Mesendoderm (in vitro differentiated cells): ENCODE data around the gene TBK1.

ENCODE experiments used
- DNase-seq: peaks from one replicate; pipeline ENCODE4 v3.0.0; 2013
- H2AK5ac ChIP-seq: 2 replicates; pipeline ENCODE4 v1.6.1; 2013; ENCODE audit warnings: low read length, inconsistent platforms
- H2BK120ac ChIP-seq: 2 replicates; pipeline ENCODE4 v1.6.1; 2013; ENCODE audit warnings: low read depth, mild to moderate bottlenecking, low read length, moderate library complexity, mixed read lengths
- H2BK15ac ChIP-seq: replicated peaks from 2 replicates; pipeline ENCODE4 v1.6.1; 2013; ENCODE audit warnings: low read depth, mild to moderate bottlenecking, moderate library complexity
- H2BK5ac ChIP-seq: 2 replicates; pipeline ENCODE4 v1.6.1; 2013; ENCODE audit warnings: low read length, inconsistent platforms
- H3K18ac ChIP-seq: 2 replicates; pipeline ENCODE4 v1.6.1; 2013; ENCODE audit warnings: mild to moderate bottlenecking, low read length, mixed read lengths
- H3K23ac ChIP-seq: one replicate; pipeline ENCODE4 v1.6.1; 2013; ENCODE audit warnings: low read length
- H3K27ac ChIP-seq: 2 replicates; pipeline ENCODE4 v1.5.1; 2013; ENCODE audit warnings: low read depth, mild to moderate bottlenecking, inconsistent platforms, low read length, moderate library complexity
- H3K27me3 ChIP-seq: 2 replicates; pipeline ENCODE4 v1.6.1; 2013; ENCODE audit warnings: low read length, control low read depth, mild to moderate bottlenecking, inconsistent platforms; ENCODE audit not compliant: insufficient read depth, poor library complexity
- H3K36me3 ChIP-seq: 2 replicates; pipeline ENCODE4 v1.6.1; 2013; ENCODE audit warnings: low read length, inconsistent platforms; ENCODE audit not compliant: control insufficient read depth, insufficient read depth
- H3K4ac ChIP-seq: one replicate; pipeline ENCODE4 v1.6.1; 2013; ENCODE audit warnings: low read depth, mild to moderate bottlenecking, low read length, moderate library complexity
- H3K4me1 ChIP-seq: 2 replicates; pipeline ENCODE4 v1.6.1; 2013; ENCODE audit warnings: low read depth, low read length, inconsistent platforms; ENCODE audit not compliant: control insufficient read depth
- H3K4me2 ChIP-seq: 2 replicates; pipeline ENCODE4 v1.6.1; 2013; ENCODE audit warnings: low read length
- H3K4me3 ChIP-seq: 2 replicates; pipeline ENCODE4 v1.5.1; 2013; ENCODE audit warnings: mild to moderate bottlenecking, low read length
- H3K56ac ChIP-seq: one replicate; pipeline ENCODE4 v1.6.1; 2013; ENCODE audit warnings: low read length
- H3K79me1 ChIP-seq: 2 replicates; pipeline ENCODE4 v1.6.1; 2013; ENCODE audit warnings: low read length, inconsistent platforms
- H3K79me2 ChIP-seq: 2 replicates; pipeline ENCODE4 v1.6.1; 2013; ENCODE audit warnings: mild to moderate bottlenecking, low read length; ENCODE audit not compliant: control insufficient read depth, insufficient read depth
- H3K9ac ChIP-seq: 2 replicates; pipeline ENCODE4 v1.6.1; 2013; ENCODE audit warnings: low read length, inconsistent platforms
- H4K5ac ChIP-seq: one replicate; pipeline ENCODE4 v1.6.1; 2013; ENCODE audit warnings: low read length
- H4K8ac ChIP-seq: one replicate; pipeline ENCODE4 v1.6.1; 2013; ENCODE audit warnings: low read depth, mild to moderate bottlenecking, control low read depth, low read length, moderate library complexity
- WGBS: extraction: QIAGEN DNeasy Blood & Tissue Kit; methylation state at CpG from one replicate; pipeline ENCODE4 v1.1.7; 2013; ENCODE audit warnings: low lambda C conversion rate, missing lambda C conversion rate; ENCODE audit not compliant: insufficient coverage; ENCODE audit errors: extremely low coverage; 5-methylcytosine and 5-hydroxymethylcytosine counted together

Gene TBK1

DNA sequence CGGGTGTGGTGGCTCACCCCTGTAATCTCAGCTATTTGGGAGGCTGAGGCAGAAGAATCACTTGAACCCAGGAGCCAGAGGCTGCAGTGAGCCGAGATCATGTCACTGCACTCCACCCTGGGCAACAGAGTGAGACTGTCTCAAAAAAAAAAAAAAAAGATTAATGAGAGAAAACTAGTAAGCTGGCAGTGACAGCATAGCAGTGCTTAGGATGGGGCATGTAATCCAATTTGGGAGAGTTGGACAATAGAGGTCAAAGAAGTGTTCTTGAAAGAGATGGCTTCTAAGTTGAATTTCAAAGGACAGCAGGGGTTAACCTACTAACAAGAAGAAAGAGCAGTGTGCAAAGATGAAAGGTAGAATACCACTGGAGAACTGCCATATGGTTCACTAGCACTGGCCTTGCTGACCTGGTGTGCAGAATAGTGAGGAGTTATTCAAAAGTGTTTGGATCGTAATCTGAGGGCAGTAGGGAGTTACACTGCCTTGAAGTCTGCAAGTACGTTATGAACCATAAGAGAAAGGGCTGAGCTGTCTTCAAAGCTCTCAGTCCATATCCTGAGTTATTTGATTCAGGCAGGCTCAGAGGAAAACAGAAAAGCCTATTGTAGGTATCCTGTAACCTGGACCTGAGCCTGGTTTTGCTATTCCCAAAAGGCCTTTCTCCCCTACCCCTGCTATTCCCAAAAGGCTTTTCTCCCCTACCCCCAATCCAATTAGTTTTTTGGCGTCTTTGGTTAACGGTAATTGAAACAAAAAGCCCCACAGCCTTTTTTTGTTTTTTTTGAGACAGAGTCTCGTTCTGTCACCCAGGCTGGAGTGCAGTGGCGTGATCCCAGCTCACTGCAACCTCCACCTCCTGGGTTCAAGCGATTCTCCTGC is 44.3 kb upstream of the TBK1 start:
- Histone ChIP-seq H2BK15ac (no peak overlapping the region), H3K56ac (peak overlapping the region; percentile 6), H3K27ac (no peak overlapping the region), H2BK5ac (no peak overlapping the region), H3K18ac (no peak overlapping the region), H4K8ac (no peak overlapping the region), H3K4me3 (no peak overlapping the region), H2BK120ac (no peak overlapping the region), H3K4ac (no peak overlapping the region), H2AK5ac (no peak overlapping the region), H3K23ac (no peak overlapping the region), H3K79me2 (peaks cover 42% of the 10 kb centered on the region), H3K36me3 (peaks cover 1% of the 10 kb centered on the region), H3K4me2 (no peak overlapping the region), H4K5ac (no peak overlapping the region), H3K27me3 (no peaks in the 10 kb centered on the region), H3K79me1 (no peaks in the 10 kb centered on the region), H3K4me1 (no peaks in the 10 kb centered on the region), H3K9ac (no peak overlapping the region)
- peak; percentile 4 for DNase-seq
- WGBS, result no CpG with 5 or more reads among the region's 9 CpGs

GRCh38 chr12:64411427-64411826 is 40.5 kb upstream of the TBK1 start:
- Histone ChIP-seq H4K5ac (no peak overlapping the region), H3K4me3 (no peak overlapping the region), H3K36me3 (peaks cover 1% of the 10 kb centered on the region), H2BK120ac (no peak overlapping the region), H3K56ac (no peak overlapping the region), H3K79me1 (peaks cover 2% of the 10 kb centered on the region), H2BK5ac (no peak overlapping the region), H3K4ac (no peak overlapping the region), H3K9ac (no peak overlapping the region), H3K79me2 (peaks cover 26% of the 10 kb centered on the region), H3K23ac (no peak overlapping the region), H2AK5ac (no peak overlapping the region), H3K18ac (no peak overlapping the region), H3K27me3 (no peaks in the 10 kb centered on the region), H3K27ac (no peak overlapping the region), H3K4me1 (no peaks in the 10 kb centered on the region), H2BK15ac (no peak overlapping the region), H3K4me2 (no peak overlapping the region), H4K8ac (no peak overlapping the region)
- no peak for DNase-seq
- WGBS, result no CpG with 5 or more reads among the region's 2 CpGs

- no peak for DNase-seq
Observed at GRCh38 chr12:64412459-64412858, 39.5 kb upstream of the TBK1 start.

GRCh38 chr12:64413884-64414283 is 38.0 kb upstream of the TBK1 start:
- H3K36me3 ChIP-seq, result peaks cover 1% of the 10 kb centered on the region
- no peak overlapping the region for H3K9ac ChIP-seq
- no peak overlapping the region for H3K56ac ChIP-seq
- no peak overlapping the region for H2AK5ac ChIP-seq
- no peaks in the 10 kb centered on the region for H3K27me3 ChIP-seq
- no peak overlapping the region for H4K5ac ChIP-seq
- DNase-seq, result no peak
- H3K79me2 ChIP-seq, result peaks cover 3% of the 10 kb centered on the region
- no peak overlapping the region for H2BK15ac ChIP-seq
- H3K4me1 ChIP-seq, result no peaks in the 10 kb centered on the region
- no peak overlapping the region for H3K27ac ChIP-seq
- no peak overlapping the region for H3K4ac ChIP-seq
- H4K8ac ChIP-seq, result no peak overlapping the region
- no peak overlapping the region for H3K23ac ChIP-seq
- H3K4me2 ChIP-seq, result no peak overlapping the region
- no peak overlapping the region for H3K4me3 ChIP-seq
- H3K79me1 ChIP-seq, result peaks cover 2% of the 10 kb centered on the region
- H2BK5ac ChIP-seq, result no peak overlapping the region
- no peak overlapping the region for H3K18ac ChIP-seq
- no peak overlapping the region for H2BK120ac ChIP-seq
- WGBS, result no CpG with 5 or more reads among the region's 2 CpGs

More at GRCh38 chr12:64412459-64412858, 39.5 kb upstream of the TBK1 start:
- no peak overlapping the region for H2BK15ac ChIP-seq
- no peak overlapping the region for H3K4me2 ChIP-seq
- H3K79me1 ChIP-seq, result peaks cover 2% of the 10 kb centered on the region
- H2AK5ac ChIP-seq, result no peak overlapping the region
- no peak overlapping the region for H2BK5ac ChIP-seq
- no peak overlapping the region for H3K56ac ChIP-seq
- no peak overlapping the region for H3K4ac ChIP-seq
- H3K36me3 ChIP-seq, result peaks cover 1% of the 10 kb centered on the region
- H3K27ac ChIP-seq, result no peak overlapping the region
- no peak overlapping the region for H3K18ac ChIP-seq
- H3K27me3 ChIP-seq, result no peaks in the 10 kb centered on the region
- H3K4me3 ChIP-seq, result no peak overlapping the region
- no peak overlapping the region for H4K5ac ChIP-seq
- no CpG with 5 or more reads among the region's 2 CpGs for WGBS
- no peak overlapping the region for H3K23ac ChIP-seq
- no peaks in the 10 kb centered on the region for H3K4me1 ChIP-seq
- H3K79me2 ChIP-seq, result peaks cover 16% of the 10 kb centered on the region
- no peak overlapping the region for H2BK120ac ChIP-seq
- H3K9ac ChIP-seq, result no peak overlapping the region
- H4K8ac ChIP-seq, result no peak overlapping the region

- Histone ChIP-seq H3K36me3 (peaks cover 2% of the 10 kb centered on the region), H3K18ac (no peak overlapping the region), H3K9ac (no peak overlapping the region), H4K8ac (no peak overlapping the region), H2BK5ac (no peak overlapping the region), H2BK15ac (no peak overlapping the region), H3K4me3 (no peak overlapping the region), H4K5ac (no peak overlapping the region), H2AK5ac (no peak overlapping the region), H3K79me1 (peaks cover 2% of the 10 kb centered on the region), H2BK120ac (no peak overlapping the region), H3K27ac (no peak overlapping the region), H3K4me1 (no peaks in the 10 kb centered on the region), H3K27me3 (no peaks in the 10 kb centered on the region), H3K4ac (no peak overlapping the region), H3K79me2 (no peaks in the 10 kb centered on the region), H3K4me2 (no peak overlapping the region), H3K56ac (no peak overlapping the region), H3K23ac (no peak overlapping the region)
- no peak for DNase-seq
Observed at GRCh38 chr12:64418209-64418608, 33.7 kb upstream of the TBK1 start.

GRCh38 chr12:64419696-64420095 is 32.2 kb upstream of the TBK1 start:
- H2BK5ac ChIP-seq, result no peak overlapping the region
- WGBS, result no CpG with 5 or more reads among the region's 3 CpGs
- no peak overlapping the region for H3K4ac ChIP-seq
- H2AK5ac ChIP-seq, result no peak overlapping the region
- H3K4me3 ChIP-seq, result no peak overlapping the region
- H3K36me3 ChIP-seq, result peaks cover 2% of the 10 kb centered on the region
- H3K18ac ChIP-seq, result no peak overlapping the region
- H3K23ac ChIP-seq, result no peak overlapping the region
- H3K4me1 ChIP-seq, result no peaks in the 10 kb centered on the region
- H3K79me1 ChIP-seq, result peaks cover 2% of the 10 kb centered on the region
- H3K4me2 ChIP-seq, result no peak overlapping the region
- no peak overlapping the region for H2BK120ac ChIP-seq
- H3K56ac ChIP-seq, result no peak overlapping the region
- no peak overlapping the region for H2BK15ac ChIP-seq
- no peak overlapping the region for H4K8ac ChIP-seq
- no peaks in the 10 kb centered on the region for H3K79me2 ChIP-seq
- no peak for DNase-seq
- H3K27me3 ChIP-seq, result no peaks in the 10 kb centered on the region
- no peak overlapping the region for H3K9ac ChIP-seq
- H4K5ac ChIP-seq, result no peak overlapping the region
- no peak overlapping the region for H3K27ac ChIP-seq
